ENCODE results near the gene SLC27A2.

The SLC27A2 gene

DNA sequence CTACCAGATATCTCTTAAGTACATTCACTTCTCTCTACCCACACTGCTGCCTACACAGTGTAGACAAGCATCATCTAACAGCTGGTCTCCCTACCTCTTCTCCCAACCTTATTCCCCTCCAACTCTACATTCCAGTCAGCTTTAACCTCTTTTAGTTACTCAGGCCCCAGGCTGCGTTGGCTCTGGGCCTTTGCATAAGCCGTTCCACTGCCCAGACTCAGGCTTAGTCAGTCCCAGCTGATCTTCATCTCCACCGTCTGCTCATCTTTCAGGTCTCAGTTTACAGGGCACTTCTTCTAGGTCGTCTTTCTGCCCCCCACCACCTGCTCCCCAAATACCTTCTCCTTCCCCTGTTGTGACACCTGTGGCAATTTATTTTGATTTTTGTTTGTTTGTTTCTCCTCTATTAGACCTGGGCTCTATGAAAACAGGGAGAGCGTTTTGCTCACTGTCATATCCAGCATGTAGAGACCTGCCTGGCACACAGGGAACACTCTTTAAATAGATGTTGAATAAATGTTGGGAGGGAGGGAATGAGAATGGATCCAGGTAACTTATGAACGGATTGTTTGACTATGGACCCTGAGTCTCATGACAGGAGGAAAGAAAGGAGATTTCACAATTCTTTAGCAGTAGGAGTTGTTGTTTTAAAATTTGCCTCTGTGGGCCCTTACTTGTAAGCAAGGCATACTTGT lies 11.1 kb downstream of the SLC27A2 start:
- Histone ChIP-seq H2AK5ac (ENCODE audit: low read depth, low read length) (no peak overlapping the region), H3K4ac (ENCODE audit: low read length) (no peak overlapping the region), H3K79me1 (ENCODE audit: low read depth, low read length) (no peaks in the 10 kb centered on the region), H3K18ac (ENCODE audit: low read length) (no peak overlapping the region), H3K4me1 (ENCODE audit: control insufficient read depth in 2 of 2, insufficient read depth in 1 of 2, low read depth in 1 of 2, low read length in 2 of 2) (peaks cover 0 to 2% of the 10 kb centered on the region in 2 donors), H3K9ac (ENCODE audit: low read depth, low read length, poor library complexity) (no peak overlapping the region), H3K27me3 (ENCODE audit: control insufficient read depth in 3 of 3, insufficient read depth in 3 of 3, low read depth in 1 of 3, low read length in 3 of 3) (no peaks in the 10 kb centered on the region), H3K4me2 (ENCODE audit: insufficient read depth, low read length, poor library complexity, severe bottlenecking) (no peak overlapping the region), H4K8ac (ENCODE audit: low read depth, low read length) (no peak overlapping the region), H2BK12ac (ENCODE audit: low read length) (no peak overlapping the region), H2AFZ (ENCODE audit: low read length) (no peak overlapping the region), H3K4me3 (ENCODE audit: low read length in 2 of 2) (no peak overlapping the region), H3K9me3 (replicated peaks in 1 of 2; ENCODE audit: control insufficient read depth in 2 of 2, insufficient read depth in 1 of 2, low read depth in 1 of 2, low read length in 2 of 2) (no peaks in the 10 kb centered on the region), H4K91ac (ENCODE audit: low read depth, low read length, poor library complexity) (no peak overlapping the region), H2BK15ac (ENCODE audit: low read length) (no peak overlapping the region), H2BK120ac (ENCODE audit: low read depth, low read length) (no peak overlapping the region), H3K23ac (ENCODE audit: low read depth, low read length, poor library complexity) (no peak overlapping the region), H2BK5ac (ENCODE audit: low read length) (no peak overlapping the region), H3K27ac (replicated peaks; ENCODE audit: low read length) (no peak overlapping the region), H3K36me3 (replicated peaks in 1 of 2; ENCODE audit: control insufficient read depth in 2 of 2, insufficient read depth in 2 of 2, low read length in 2 of 2) (no peaks in the 10 kb centered on the region), H3K14ac (ENCODE audit: low read length) (no peak overlapping the region)
- no CpG with 5 or more reads among the region's 6 CpGs for WGBS, 2 donors (ENCODE audit: extremely low coverage in 2 of 2, insufficient read length in 2 of 2, insufficient replicate concordance in 1 of 2)
- no peak for DNase-seq (ENCODE audit: low spot score)

DNA sequence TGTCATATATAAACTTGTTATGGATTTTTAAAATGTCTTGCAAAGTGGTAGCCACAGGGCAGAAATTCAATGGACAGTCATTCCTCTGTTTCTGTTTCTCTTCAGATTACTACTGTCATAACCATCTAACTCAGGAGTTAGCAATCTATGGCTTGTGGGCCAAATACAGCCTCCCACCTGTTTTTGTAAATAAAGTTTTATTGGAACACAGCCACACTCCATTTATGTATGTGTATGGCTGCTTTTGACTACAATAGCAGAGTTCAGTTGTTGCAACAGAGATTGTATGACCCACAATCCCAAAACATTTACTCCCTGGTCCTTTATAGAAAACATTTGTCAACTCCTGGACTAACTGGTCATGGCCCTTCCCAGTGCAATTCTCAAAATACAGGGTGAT lies 20.0 kb downstream of the SLC27A2 start:
- Histone ChIP-seq H2BK5ac (ENCODE audit: low read length) (no peak overlapping the region), H3K4me3 (ENCODE audit: low read length in 2 of 2) (no peak overlapping the region), H3K27ac (replicated peaks; ENCODE audit: low read length) (no peak overlapping the region), H4K91ac (ENCODE audit: low read depth, low read length, poor library complexity) (no peak overlapping the region), H3K4ac (ENCODE audit: low read length) (no peak overlapping the region), H3K79me1 (ENCODE audit: low read depth, low read length) (no peaks in the 10 kb centered on the region), H3K18ac (ENCODE audit: low read length) (no peak overlapping the region), H2BK15ac (ENCODE audit: low read length) (no peak overlapping the region), H3K4me2 (ENCODE audit: insufficient read depth, low read length, poor library complexity, severe bottlenecking) (no peak overlapping the region), H3K9me3 (replicated peaks in 1 of 2; ENCODE audit: control insufficient read depth in 2 of 2, insufficient read depth in 1 of 2, low read depth in 1 of 2, low read length in 2 of 2) (no peaks in the 10 kb centered on the region), H4K8ac (ENCODE audit: low read depth, low read length) (no peak overlapping the region), H3K36me3 (replicated peaks in 1 of 2; ENCODE audit: control insufficient read depth in 2 of 2, insufficient read depth in 2 of 2, low read length in 2 of 2) (no peaks in the 10 kb centered on the region), H3K23ac (ENCODE audit: low read depth, low read length, poor library complexity) (no peak overlapping the region), H2AFZ (ENCODE audit: low read length) (no peak overlapping the region), H3K27me3 (ENCODE audit: control insufficient read depth in 3 of 3, insufficient read depth in 3 of 3, low read depth in 1 of 3, low read length in 3 of 3) (no peaks in the 10 kb centered on the region), H2BK12ac (ENCODE audit: low read length) (no peak overlapping the region), H3K4me1 (ENCODE audit: control insufficient read depth in 2 of 2, insufficient read depth in 1 of 2, low read depth in 1 of 2, low read length in 2 of 2) (no peaks in the 10 kb centered on the region), H2BK120ac (ENCODE audit: low read depth, low read length) (no peak overlapping the region), H3K9ac (ENCODE audit: low read depth, low read length, poor library complexity) (no peak overlapping the region), H2AK5ac (ENCODE audit: low read depth, low read length) (no peak overlapping the region), H3K14ac (ENCODE audit: low read length) (no peak overlapping the region)
- no peak for DNase-seq (ENCODE audit: low spot score)

DNA sequence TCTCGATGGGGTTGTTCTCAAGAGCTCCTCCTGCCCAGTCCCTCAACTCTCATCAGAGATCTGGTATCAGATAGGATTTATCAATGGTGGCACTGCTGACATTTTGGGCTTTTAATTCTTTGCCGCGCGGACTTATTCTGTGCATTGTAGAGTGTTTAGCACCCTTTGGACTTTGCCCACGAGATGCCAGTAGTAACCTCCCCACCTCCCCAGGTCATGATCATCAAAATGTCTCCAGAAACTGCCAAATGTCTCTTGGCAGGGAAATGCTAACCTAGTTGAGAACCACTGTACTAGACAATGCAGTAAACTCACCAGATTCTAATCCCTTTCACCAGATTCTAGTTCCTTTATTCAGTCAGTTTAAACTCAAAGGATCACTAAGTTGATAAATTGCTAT lies 24.0 kb downstream of the SLC27A2 start:
- Histone ChIP-seq H3K79me1 (ENCODE audit: low read depth, low read length) (no peaks in the 10 kb centered on the region), H3K27me3 (ENCODE audit: control insufficient read depth in 3 of 3, insufficient read depth in 3 of 3, low read depth in 1 of 3, low read length in 3 of 3) (peaks cover 0 to 4% (median 0%) of the 10 kb centered on the region in 3 experiments), H2AFZ (ENCODE audit: low read length) (no peak overlapping the region), H3K4me3 (ENCODE audit: low read length in 2 of 2) (no peak overlapping the region), H4K91ac (ENCODE audit: low read depth, low read length, poor library complexity) (no peak overlapping the region), H3K9ac (ENCODE audit: low read depth, low read length, poor library complexity) (no peak overlapping the region), H2BK120ac (ENCODE audit: low read depth, low read length) (no peak overlapping the region), H3K9me3 (replicated peaks in 1 of 2; ENCODE audit: control insufficient read depth in 2 of 2, insufficient read depth in 1 of 2, low read depth in 1 of 2, low read length in 2 of 2) (no peaks in the 10 kb centered on the region), H3K4ac (ENCODE audit: low read length) (no peak overlapping the region), H3K4me2 (ENCODE audit: insufficient read depth, low read length, poor library complexity, severe bottlenecking) (no peak overlapping the region), H3K14ac (ENCODE audit: low read length) (no peak overlapping the region), H3K36me3 (replicated peaks in 1 of 2; ENCODE audit: control insufficient read depth in 2 of 2, insufficient read depth in 2 of 2, low read length in 2 of 2) (no peaks in the 10 kb centered on the region), H3K4me1 (ENCODE audit: control insufficient read depth in 2 of 2, insufficient read depth in 1 of 2, low read depth in 1 of 2, low read length in 2 of 2) (peaks cover 0 to 5% of the 10 kb centered on the region in 2 donors), H3K18ac (ENCODE audit: low read length) (no peak overlapping the region), H4K8ac (ENCODE audit: low read depth, low read length) (no peak overlapping the region), H3K27ac (replicated peaks; ENCODE audit: low read length) (no peak overlapping the region), H2AK5ac (ENCODE audit: low read depth, low read length) (no peak overlapping the region), H3K23ac (ENCODE audit: low read depth, low read length, poor library complexity) (no peak overlapping the region), H2BK5ac (ENCODE audit: low read length) (no peak overlapping the region), H2BK15ac (ENCODE audit: low read length) (no peak overlapping the region), H2BK12ac (ENCODE audit: low read length) (no peak overlapping the region)
- no peak for DNase-seq (ENCODE audit: low spot score)
- WGBS, 2 donors (ENCODE audit: extremely low coverage in 2 of 2, insufficient read length in 2 of 2, insufficient replicate concordance in 1 of 2), result no CpG with 5 or more reads among the region's 5 CpGs

DNA sequence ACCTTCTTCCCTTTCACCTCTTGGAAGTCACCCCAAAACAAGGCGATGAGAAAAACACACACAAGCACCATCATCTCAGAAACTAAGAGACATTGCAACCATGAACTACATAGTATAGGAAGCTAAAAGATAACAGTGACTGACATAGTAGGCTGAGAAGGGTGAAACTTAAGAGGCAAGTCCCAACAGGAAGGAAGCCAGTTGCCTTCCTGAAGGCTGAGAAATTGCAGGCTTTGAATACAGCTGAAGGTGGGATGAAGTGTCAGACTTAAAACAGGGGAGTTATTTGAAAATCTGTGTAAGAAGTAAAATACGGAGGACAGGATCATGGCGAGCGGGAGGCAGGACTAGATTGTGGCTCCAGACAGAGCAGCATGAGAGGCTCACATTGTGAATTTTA lies 27.8 kb downstream of the SLC27A2 start:
- H2AFZ ChIP-seq (ENCODE audit: low read length), result no peak overlapping the region
- no peak overlapping the region for H2BK120ac ChIP-seq (ENCODE audit: low read depth, low read length)
- no peaks in the 10 kb centered on the region for H3K79me1 ChIP-seq (ENCODE audit: low read depth, low read length)
- peaks cover 0 to 4% (median 0%) of the 10 kb centered on the region in 3 experiments for H3K27me3 ChIP-seq (ENCODE audit: control insufficient read depth in 3 of 3, insufficient read depth in 3 of 3, low read depth in 1 of 3, low read length in 3 of 3)
- H3K36me3 ChIP-seq (replicated peaks in 1 of 2; ENCODE audit: control insufficient read depth in 2 of 2, insufficient read depth in 2 of 2, low read length in 2 of 2), result no peaks in the 10 kb centered on the region
- no peak overlapping the region for H2BK12ac ChIP-seq (ENCODE audit: low read length)
- no peak overlapping the region for H3K18ac ChIP-seq (ENCODE audit: low read length)
- H4K8ac ChIP-seq (ENCODE audit: low read depth, low read length), result no peak overlapping the region
- H2AK5ac ChIP-seq (ENCODE audit: low read depth, low read length), result no peak overlapping the region
- no peak overlapping the region for H3K4me2 ChIP-seq (ENCODE audit: insufficient read depth, low read length, poor library complexity, severe bottlenecking)
- no CpG with 5 or more reads among the region's 4 CpGs for WGBS, 2 donors (ENCODE audit: extremely low coverage in 2 of 2, insufficient read length in 2 of 2, insufficient replicate concordance in 1 of 2)
- H3K27ac ChIP-seq (replicated peaks; ENCODE audit: low read length), result no peak overlapping the region
- peaks cover 0 to 6% of the 10 kb centered on the region in 2 donors for H3K4me1 ChIP-seq (ENCODE audit: control insufficient read depth in 2 of 2, insufficient read depth in 1 of 2, low read depth in 1 of 2, low read length in 2 of 2)
- DNase-seq (ENCODE audit: low spot score), result no peak
- no peak overlapping the region for H3K4me3 ChIP-seq (ENCODE audit: low read length in 2 of 2)
- no peak overlapping the region for H3K4ac ChIP-seq (ENCODE audit: low read length)
- H3K9me3 ChIP-seq (replicated peaks in 1 of 2; ENCODE audit: control insufficient read depth in 2 of 2, insufficient read depth in 1 of 2, low read depth in 1 of 2, low read length in 2 of 2), result no peaks in the 10 kb centered on the region
- no peak overlapping the region for H2BK5ac ChIP-seq (ENCODE audit: low read length)
- no peak overlapping the region for H3K9ac ChIP-seq (ENCODE audit: low read depth, low read length, poor library complexity)
- no peak overlapping the region for H2BK15ac ChIP-seq (ENCODE audit: low read length)
- no peak overlapping the region for H3K14ac ChIP-seq (ENCODE audit: low read length)
- no peak overlapping the region for H3K23ac ChIP-seq (ENCODE audit: low read depth, low read length, poor library complexity)
- no peak overlapping the region for H4K91ac ChIP-seq (ENCODE audit: low read depth, low read length, poor library complexity)

Data from neuronal stem cell (in vitro differentiated cells).